HG03571 (cell line): ENCODE data around the gene ASMT.
"Not testable (repeated sequence)": the region's sequence is repeated elsewhere in the genome, so short reads cannot be mapped to it uniquely, and the experiment has no call there.

ENCODE experiments used
- ATAC-seq: cut with Tn5 transposase; IDR thresholded peaks from one replicate; pipeline ENCODE4 v1.9.1; 2021; ENCODE audit not compliant: unreplicated experiment

The ASMT gene

DNA sequence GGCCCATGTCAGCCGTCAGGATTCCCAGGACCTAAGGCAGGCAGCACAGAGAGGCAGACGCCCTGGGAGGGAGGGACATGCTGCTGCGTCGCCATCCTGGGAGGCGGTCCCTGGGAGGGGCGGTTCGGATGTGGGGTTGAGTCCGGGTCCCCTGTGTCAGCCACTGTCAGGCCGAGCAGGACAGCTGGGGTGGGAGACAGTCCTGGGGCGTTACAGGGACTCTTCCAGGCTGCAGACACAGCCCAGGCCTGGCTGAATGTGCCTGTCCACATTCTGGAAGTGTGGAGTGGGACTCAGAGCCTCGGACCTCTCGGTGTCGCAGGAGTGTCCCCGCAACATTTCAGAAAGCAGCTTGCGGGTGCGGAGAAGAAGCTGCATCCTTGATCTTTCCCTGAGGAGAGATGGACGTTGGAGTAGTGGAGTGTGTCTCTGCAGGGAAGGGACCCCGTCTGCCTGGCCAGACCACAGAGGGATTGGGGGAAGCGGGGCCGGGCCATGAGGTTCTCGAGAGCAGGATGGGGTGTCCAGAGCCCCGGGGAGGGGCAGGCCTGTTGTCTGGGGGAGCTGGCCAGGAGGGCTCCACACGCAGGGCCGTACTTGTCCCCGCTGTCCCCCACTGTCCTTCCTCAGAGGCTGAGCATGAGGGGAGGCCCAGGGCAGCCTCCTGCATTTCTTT is 17.4 kb upstream of the ASMT start:
- no peak for ATAC-seq

GRCh38 chrX:1598021-1598875 is 16.6 kb upstream of the ASMT start:
- no peak for ATAC-seq

DNA sequence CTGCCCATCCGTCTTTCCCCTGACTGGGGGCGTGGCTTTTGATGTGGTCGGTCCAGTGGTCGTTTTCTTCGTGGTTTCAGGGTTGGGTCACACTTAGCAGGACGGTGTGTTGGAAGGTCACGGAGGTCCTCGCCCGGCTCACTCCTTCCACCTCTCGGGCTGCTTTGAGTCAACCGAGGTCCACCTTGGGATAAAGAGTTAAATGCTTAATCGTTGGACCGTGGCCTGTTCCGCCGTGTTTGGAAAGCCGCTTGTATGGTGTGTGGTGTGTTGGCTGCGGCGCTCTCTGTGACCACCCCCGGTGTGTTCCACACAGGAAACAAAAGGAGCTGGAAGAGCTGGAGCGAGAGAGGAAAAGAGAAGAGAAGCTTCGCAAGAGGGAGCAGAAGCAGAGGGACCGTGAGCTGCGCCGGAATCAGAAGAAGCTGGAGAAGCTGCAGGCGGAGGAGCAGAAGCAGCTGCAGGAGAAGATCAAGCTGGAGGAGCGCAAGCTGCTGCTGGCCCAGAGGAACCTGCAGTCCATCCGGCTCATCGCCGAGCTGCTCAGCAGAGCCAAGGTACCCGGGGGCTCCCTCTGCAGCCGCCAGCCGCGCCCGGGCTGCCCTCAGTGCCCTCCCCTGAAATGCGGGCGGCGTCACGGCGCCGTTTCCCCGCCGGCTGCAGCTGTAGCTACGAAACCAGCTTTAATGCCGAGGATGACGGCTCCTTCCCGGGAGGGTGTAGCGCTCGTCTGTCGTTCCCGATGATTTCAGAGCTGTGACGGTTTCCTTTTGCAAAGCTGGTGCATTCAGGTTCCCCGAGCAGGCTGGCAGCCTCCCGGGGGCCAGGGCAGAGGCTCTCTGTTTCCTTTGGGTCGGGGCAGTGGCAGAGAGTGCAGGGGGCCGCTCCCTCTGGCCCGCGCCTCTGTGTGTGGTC is 15.7 kb upstream of the ASMT start:
- no peak for ATAC-seq

DNA sequence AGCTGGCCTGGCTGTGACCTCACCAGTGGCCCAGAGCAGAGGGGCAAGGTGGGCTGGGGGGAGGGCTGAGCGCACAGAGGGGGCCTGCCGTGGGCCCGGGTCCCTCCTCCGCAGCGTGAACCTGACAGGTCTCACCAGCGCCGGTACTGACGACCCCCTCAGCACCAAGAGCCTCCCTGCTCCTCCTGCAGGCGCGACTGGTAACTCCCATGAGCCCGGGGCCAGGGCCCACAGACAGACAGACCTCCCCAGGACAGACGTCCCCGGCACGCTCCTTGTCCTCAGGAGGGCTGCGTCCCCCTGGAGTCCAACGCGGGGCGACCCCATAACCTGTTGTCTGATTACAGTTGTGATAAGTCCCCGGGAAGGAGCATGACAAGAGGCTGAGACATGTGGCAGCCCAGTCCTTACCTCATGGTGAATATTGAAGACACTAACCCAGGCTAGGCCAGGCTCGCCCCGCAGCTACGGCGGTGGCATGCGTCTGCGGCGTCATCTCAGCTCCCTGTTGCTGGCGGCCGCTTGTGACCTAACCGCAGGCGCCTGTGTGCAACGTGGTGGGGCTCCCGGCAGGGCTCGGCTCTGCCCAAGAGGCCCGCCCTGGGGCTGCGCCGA is 15.0 kb upstream of the ASMT start:
- no peak for ATAC-seq

GRCh38 chrX:1600406-1601050 is 14.3 kb upstream of the ASMT start:
- no peak for ATAC-seq

DNA sequence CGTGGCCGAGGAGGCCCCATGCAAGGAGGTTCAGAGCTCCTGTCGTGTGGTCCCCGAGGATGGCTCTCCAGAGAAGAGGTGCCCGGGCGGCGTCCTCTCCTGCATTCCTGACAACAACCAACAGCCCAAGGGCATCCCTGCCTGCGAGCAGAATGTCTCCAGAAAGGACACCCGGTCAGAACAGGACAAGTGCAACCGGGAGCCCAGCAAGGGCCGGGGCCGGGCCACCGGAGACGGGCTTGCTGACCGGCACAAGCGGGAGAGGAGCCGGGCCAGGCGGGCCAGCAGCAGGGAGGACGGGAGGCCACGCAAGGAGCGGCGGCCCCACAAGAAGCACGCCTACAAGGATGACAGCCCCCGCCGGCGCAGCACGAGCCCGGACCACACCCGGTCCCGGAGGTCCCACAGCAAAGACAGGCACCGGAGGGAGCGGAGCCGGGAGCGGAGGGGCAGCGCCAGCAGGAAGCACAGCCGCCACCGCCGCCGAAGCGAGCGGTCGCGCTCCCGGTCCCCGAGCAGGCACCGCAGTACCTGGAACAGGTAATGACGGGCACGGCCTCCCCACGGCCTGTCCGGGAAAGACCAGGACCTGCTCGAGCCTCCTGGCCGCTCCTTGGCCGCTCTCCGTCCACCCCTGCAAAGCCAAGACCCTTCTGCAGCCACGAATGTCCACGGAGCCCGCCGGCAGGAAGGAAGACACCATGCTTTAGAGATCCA is 13.7 kb upstream of the ASMT start:
- ATAC-seq: no peak

DNA sequence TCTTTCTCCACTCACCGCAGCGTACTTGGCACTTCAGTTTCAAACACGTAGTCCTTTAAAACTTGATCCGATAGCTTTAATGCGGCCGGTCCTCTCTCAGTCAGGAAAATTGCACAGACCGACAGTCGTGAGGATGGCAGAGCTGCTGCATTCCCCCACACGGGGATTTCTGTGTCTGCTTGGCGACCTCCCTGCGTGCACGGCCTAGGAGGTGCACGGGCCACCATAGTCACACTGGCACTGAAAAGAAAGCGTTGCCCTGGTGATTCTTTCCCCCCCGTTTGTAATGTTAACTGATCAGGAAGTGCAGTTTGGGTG is 13.1 kb upstream of the ASMT start:
- ATAC-seq: no peak

DNA sequence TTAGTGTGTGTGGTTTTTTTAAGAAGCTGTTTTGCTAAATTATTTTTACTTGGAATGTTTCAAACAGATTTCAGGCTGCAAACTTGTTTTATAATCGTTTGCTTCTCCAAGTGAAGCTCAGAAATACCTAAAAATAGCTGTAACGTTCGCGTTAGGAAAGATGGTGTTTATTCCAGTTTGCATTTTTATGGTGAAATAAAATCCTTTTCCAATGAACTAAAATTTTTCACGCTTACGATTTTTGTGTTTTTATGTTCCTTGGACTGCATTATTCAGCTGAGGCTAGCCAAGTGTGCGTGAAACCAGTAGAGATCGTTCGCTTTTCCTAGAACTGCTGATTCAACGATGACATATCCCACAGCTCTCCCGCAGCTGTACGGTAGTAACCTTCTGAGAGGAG is 12.6 kb upstream of the ASMT start:
- ATAC-seq: no peak

- ATAC-seq: no peak
Observed at GRCh38 chrX:1606496-1606895, 8.4 kb upstream of the ASMT start.

DNA sequence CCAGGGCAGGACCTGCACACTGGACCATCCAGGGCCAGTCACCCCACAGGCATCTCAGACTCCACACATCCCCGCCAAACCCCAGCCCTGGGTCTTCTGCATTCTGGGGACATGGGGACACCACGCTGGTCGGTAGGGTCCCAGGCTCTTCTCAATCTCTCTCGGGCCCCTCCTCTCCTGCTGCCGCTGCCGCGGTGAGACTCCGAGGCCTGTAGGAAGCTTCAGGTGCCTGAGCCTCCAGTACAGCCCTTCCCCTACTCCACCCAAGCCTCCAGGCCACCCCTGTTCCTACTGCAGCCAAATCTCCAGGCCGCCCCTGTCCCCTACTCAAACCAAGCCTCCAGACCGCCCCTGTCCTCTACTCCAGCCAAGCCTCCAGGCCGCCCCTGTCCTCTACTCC is 5.5 kb upstream of the ASMT start:
- no peak for ATAC-seq

DNA sequence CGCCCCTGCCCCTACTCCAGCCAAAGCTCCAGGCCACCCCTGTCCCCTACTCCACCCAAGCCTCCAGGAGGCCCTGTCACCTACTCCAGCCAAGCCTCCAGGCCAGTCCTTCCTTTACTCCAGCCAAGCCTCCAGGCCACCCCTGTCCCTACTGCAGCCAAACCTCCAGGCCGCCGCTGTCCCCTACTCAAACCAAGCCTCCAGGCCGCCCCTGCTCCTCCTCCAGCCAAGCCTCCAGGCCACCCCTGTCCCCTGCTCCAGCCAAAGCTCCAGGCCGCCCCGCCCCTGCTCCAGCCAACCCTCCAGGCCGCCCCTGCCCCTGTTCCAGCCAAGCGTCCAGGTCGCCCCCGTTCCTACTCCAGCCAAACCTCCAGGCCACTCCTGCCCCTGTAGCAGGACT is 5.1 kb upstream of the ASMT start:
- no peak for ATAC-seq

DNA sequence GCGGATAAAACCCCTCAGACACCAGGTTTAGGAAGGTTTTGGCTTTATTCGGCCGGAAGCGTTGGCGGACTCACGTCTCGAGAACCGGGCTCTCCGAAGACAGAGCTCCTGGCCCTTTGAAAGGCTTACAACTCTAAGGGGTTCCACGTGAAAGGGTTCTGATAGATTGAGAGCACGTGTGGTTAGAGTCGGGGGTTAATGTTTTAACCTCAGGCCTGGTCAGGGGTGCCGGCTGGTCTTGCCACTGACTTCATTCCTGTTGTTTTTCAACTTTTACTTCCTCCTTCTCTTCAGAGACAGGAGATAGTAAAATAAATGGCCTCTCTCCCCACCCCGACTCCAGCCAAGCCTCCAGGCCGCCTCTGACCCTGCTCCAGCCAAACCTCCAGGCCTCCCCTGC is 4.7 kb upstream of the ASMT start:
- ATAC-seq: no peak

GRCh38 chrX:1610736-1611135 is 4.1 kb upstream of the ASMT start:
- ATAC-seq: no peak

GRCh38 chrX:1612641-1613286 is 2.1 kb upstream of the ASMT start:
- ATAC-seq: no peak

GRCh38 chrX:1618689-1619088 is 3.8 kb downstream of the ASMT start:
- ATAC-seq: no peak

DNA sequence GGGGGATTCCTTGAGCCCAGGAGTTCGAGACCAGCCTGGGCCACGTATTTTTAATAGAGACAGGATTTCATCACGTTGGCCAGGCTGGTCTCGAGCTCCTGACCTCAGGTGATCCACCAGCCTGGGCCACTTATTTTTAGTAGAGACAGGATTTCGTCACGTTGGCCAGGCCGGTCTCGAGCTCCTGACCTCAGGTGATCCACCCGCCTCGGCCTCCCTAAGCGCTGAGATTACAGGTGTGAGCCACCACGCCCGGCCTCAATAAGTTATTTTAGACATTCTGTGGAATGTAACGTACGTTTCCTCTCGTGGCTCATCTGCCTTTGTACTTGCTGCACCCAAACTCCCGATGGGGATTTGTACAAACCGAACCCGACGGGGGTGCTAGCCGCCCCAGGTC is 8.8 kb downstream of the ASMT start:
- ATAC-seq: no peak

- ATAC-seq: not testable (repeated sequence)
Observed at GRCh38 chrX:1624158-1624860, 9.4 kb downstream of the ASMT start.

- ATAC-seq: not testable (repeated sequence)
Observed at GRCh38 chrX:1624861-1625215, 10.0 kb downstream of the ASMT start.

- no peak for ATAC-seq
Observed at GRCh38 chrX:1629244-1629643, 14.4 kb downstream of the ASMT start.
